Common myeloid progenitor, CD34-positive (primary cell): Measurements from ENCODE around the gene SKIC2.

ENCODE experiments used
- CTCF ChIA-PET: fragments of 350-600 bp; sonication (Branson Sonifier 250); formaldehyde crosslinking; loops from one replicate; lab custom pipeline; 2021; ENCODE audit warnings: antibody characterized with exemption; lab: Charles Lee
- POLR2A ChIA-PET: fragments of 350-600 bp; sonication (Branson Sonifier 250); formaldehyde crosslinking; loops from one replicate; lab custom pipeline; 2021; ENCODE audit warnings: antibody characterized with exemption; lab: Charles Lee
- DNase-seq, 3 donors: peaks; one replicate each; pipeline versions ENCODE4 v3.0.0 to v3.0.0-alpha.2; 2013
- H3K27ac ChIP-seq, 2 experiments: 1 replicate in 1 of 2; 2 replicates in 1 of 2; pipeline ENCODE4 v1.7.0; 2013; ENCODE audit warnings: inconsistent platforms in 2 of 2, low read length in 2 of 2, mild to moderate bottlenecking in 2 of 2, low read depth in 1 of 2, moderate library complexity in 1 of 2; ENCODE audit not compliant: severe bottlenecking in 2 of 2, insufficient read depth in 1 of 2, poor library complexity in 1 of 2
- H3K27me3 ChIP-seq, 5 experiments: replicated peaks in 2 of 5; 1 replicate in 3 of 5; 2 replicates in 2 of 5; pipeline versions ENCODE4 v1.6.1 to v1.7.0; 2013; ENCODE audit warnings: low read length in 4 of 5, mild to moderate bottlenecking in 2 of 5, moderate library complexity in 2 of 5, inconsistent platforms in 1 of 5; ENCODE audit not compliant: insufficient read depth in 5 of 5, control insufficient read depth in 4 of 5
- H3K36me3 ChIP-seq, 4 experiments: 1 replicate in 2 of 4; 2 replicates in 2 of 4; pipeline versions ENCODE4 v1.6.1 to v1.7.0; 2013; ENCODE audit warnings: low read length in 3 of 4, control low read depth in 1 of 4, mild to moderate bottlenecking in 1 of 4; ENCODE audit not compliant: control insufficient read depth in 4 of 4, insufficient read depth in 4 of 4
- H3K4me1 ChIP-seq, 4 experiments: 1 replicate in 3 of 4; 2 replicates in 1 of 4; pipeline versions ENCODE4 v1.6.1 to v1.7.1; 2013; ENCODE audit warnings: low read length in 3 of 4, mild to moderate bottlenecking in 3 of 4, control low read depth in 1 of 4, inconsistent platforms in 1 of 4, moderate library complexity in 1 of 4; ENCODE audit not compliant: control insufficient read depth in 4 of 4, insufficient read depth in 4 of 4; ENCODE audit errors: control extremely low read depth in 1 of 4
- H3K4me3 ChIP-seq, 7 experiments: 1 replicate in 4 of 7; 2 replicates in 3 of 7; pipeline versions ENCODE4 v1.5.1 to v1.7.0; 2013; ENCODE audit warnings: mild to moderate bottlenecking in 7 of 7, low read length in 6 of 7, moderate library complexity in 6 of 7, inconsistent platforms in 2 of 7, low read depth in 2 of 7, control low read depth in 1 of 7; ENCODE audit not compliant: insufficient read depth in 4 of 7, control insufficient read depth in 1 of 7; ENCODE audit errors: extremely low read depth in 1 of 7
- H3K9me3 ChIP-seq, 5 experiments: 1 replicate in 4 of 5; 2 replicates in 1 of 5; pipeline versions ENCODE4 v1.6.1 to v1.7.1; 2013; ENCODE audit warnings: low read length in 4 of 5, mild to moderate bottlenecking in 2 of 5, inconsistent platforms in 1 of 5, low read depth in 1 of 5, moderate library complexity in 1 of 5; ENCODE audit not compliant: control insufficient read depth in 4 of 5, insufficient read depth in 2 of 5; ENCODE audit errors: control extremely low read depth in 1 of 5
- WGBS: methylation state at CpG from one replicate; pipeline ENCODE4 v1.1.5; 2013; ENCODE audit not compliant: insufficient coverage; 5-methylcytosine and 5-hydroxymethylcytosine counted together

The SKIC2 gene

DNA sequence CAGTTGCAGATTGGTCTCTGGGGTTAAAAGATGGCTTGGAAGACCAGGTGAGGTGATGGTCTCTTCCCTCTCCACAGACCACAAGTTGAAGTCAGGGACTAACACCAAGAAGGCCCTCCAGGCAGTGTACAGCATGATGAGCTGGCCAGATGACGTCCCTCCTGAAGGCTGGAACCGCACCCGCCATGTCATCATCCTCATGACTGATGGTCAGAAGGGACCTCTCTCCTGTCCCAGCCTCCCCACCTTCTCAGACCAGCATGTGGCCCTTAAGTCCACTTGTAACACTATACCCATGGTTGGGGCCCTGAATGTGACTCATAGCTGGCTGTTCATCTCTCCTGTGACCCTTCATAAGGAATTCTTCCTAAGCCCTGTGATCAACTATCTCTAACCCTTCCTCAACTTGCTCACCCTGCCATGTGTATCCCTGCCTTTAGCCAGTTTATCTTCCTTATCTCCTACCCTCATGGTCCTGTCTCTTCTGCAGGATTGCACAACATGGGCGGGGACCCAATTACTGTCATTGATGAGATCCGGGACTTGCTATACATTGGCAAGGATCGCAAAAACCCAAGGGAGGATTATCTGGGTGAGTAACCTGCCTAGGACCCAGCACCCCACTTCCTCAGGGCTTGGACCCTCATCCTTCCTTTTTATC lies 10.1 kb upstream of the SKIC2 start:
- Histone ChIP-seq H3K36me3 (peaks cover 5 to 33% (median 22%) of the 10 kb centered on the region in 4 experiments), H3K27ac (no peak overlapping the region), H3K4me3 (no peak overlapping the region), H3K9me3 (no peaks in the 10 kb centered on the region), H3K27me3 (peaks cover 0 to 5% (median 0%) of the 10 kb centered on the region in 5 experiments), H3K4me1 (no peaks in the 10 kb centered on the region)
- DNase-seq, result no peak
- ChIA-PET CTCF (interaction anchor here (1.7 to 5.1 kb wide), 2 partner anchors 9 to 27 kb away, joined by 4 to 24 read pairs; partner anchors contain the start of gene NELFE), POLR2A (interaction anchor here (0.6 kb wide), 1 partner anchor 92 kb away, joined by 4 read pairs; no protein-coding TSS in a partner anchor)
- WGBS, result 98% methylated on average over 6 of the region's 6 CpGs

GRCh38 chr6:31949926-31950548 lies 8.9 kb upstream of the SKIC2 start:
- WGBS, result 90% methylated on average over 3 of the region's 7 CpGs
- Histone ChIP-seq H3K4me1 (no peaks in the 10 kb centered on the region), H3K27ac (no peak overlapping the region), H3K4me3 (no peak overlapping the region), H3K27me3 (peaks cover 0 to 5% (median 0%) of the 10 kb centered on the region in 5 experiments), H3K36me3 (peaks cover 11 to 45% (median 34%) of the 10 kb centered on the region in 4 experiments), H3K9me3 (no peaks in the 10 kb centered on the region)
- ChIA-PET POLR2A (interaction anchor here (0.6 kb wide), 1 partner anchor 93 kb away, joined by 4 read pairs; no protein-coding TSS in a partner anchor), CTCF (interaction anchor here (1.1 to 5.1 kb wide), 5 partner anchors 8 to 211 kb away, joined by 3 to 24 read pairs (median 4); partner anchors contain the start of gene NELFE)
- no peak for DNase-seq

GRCh38 chr6:31952140-31952805 lies 6.7 kb upstream of the SKIC2 start:
- no peak overlapping the region for H3K27ac ChIP-seq
- DNase-seq, result peak in 2 of 3 donors; percentile 39 to 47

DNA sequence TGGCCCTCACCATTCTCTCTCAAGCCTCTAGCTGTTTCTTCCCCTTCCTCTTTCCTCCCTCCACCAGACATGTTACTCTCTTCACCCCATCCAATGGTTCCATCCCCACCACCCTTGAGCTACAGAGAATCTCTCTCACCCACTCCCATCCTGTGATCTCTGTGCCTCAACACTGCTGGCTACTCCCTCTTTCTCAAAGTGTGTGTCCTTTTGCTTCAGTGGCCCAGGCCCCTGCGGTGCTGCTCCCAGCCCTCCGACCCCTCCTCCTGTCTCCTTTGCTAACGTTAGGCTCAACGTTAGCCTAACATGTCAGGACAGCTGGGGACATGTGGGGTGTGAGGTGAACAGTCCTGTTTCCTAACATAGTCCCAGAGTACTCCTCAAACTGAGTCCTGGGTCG lies 6.1 kb upstream of the SKIC2 start:
- Histone ChIP-seq H3K27me3 (no peaks in the 10 kb centered on the region), H3K27ac (no peak overlapping the region), H3K9me3 (no peaks in the 10 kb centered on the region), H3K4me3 (no peak overlapping the region), H3K36me3 (peaks cover 20 to 63% (median 44%) of the 10 kb centered on the region in 4 experiments), H3K4me1 (peaks cover under 1 to 5% (median 3%) of the 10 kb centered on the region in 4 experiments)
- ChIA-PET POLR2A (no interaction called here), CTCF (interaction anchor here (0.7 to 5.1 kb wide), 14 partner anchors 10 to 1968 kb away, joined by 3 to 24 read pairs (median 4); partner anchors contain the start of gene ATP6V1G2)
- WGBS, result 100% methylated on average over 3 of the region's 5 CpGs
- DNase-seq, result no peak

More at GRCh38 chr6:31952140-31952805, 6.7 kb upstream of the SKIC2 start:
- ChIA-PET CTCF (interaction anchor here (0.7 to 5.1 kb wide), 18 partner anchors 9 to 1967 kb away, joined by 3 to 24 read pairs (median 4); partner anchors contain the start of gene ATP6V1G2), POLR2A (interaction anchor here (1.4 kb wide), 1 partner anchor 20 kb away, joined by 4 read pairs; the partner anchor contains the start of gene DXO)
- Histone ChIP-seq H3K36me3 (peaks cover 20 to 63% (median 44%) of the 10 kb centered on the region in 4 experiments), H3K27me3 (no peaks in the 10 kb centered on the region), H3K4me3 (no peak overlapping the region), H3K4me1 (no peaks in the 10 kb centered on the region), H3K9me3 (no peaks in the 10 kb centered on the region)
- WGBS, result 100% methylated on average over 3 of the region's 5 CpGs

DNA sequence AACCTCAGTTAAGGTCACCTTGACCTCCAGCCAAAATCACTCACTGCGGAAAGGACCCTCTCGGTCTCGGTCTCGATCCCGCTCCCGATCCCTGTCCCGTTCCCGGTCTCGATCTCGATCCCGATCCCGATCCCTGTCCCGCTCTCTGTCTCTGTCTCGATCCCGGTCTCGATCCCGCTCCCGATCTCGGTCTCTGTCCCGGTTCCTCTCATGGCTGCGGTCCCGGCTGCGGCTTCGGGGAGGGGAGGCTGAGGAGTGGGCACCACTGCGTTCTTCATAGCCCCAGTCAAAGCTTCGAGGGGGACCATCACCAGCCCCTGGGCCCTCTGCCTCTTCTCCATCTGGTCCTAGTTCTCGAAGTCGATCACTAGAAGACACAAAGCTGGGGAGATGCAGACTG lies 4.5 kb upstream of the SKIC2 start:
- CTCF ChIA-PET, result no interaction called here
- Histone ChIP-seq H3K27ac (no peak overlapping the region), H3K4me1 (peaks cover 11 to 15% (median 14%) of the 10 kb centered on the region in 4 experiments), H3K36me3 (peaks cover 20 to 63% (median 44%) of the 10 kb centered on the region in 4 experiments), H3K4me3 (no peak overlapping the region), H3K27me3 (no peaks in the 10 kb centered on the region), H3K9me3 (no peaks in the 10 kb centered on the region)
- DNase-seq, result no peak
- POLR2A ChIA-PET, result no interaction called here
- WGBS, result over 99% methylated on average over 28 of the region's 28 CpGs

- Histone ChIP-seq H3K4me1 (peaks cover 13 to 20% (median 18%) of the 10 kb centered on the region in 4 experiments), H3K4me3 (no peak overlapping the region), H3K9me3 (no peaks in the 10 kb centered on the region), H3K36me3 (peaks cover 22 to 67% (median 52%) of the 10 kb centered on the region in 4 experiments), H3K27ac (no peak overlapping the region), H3K27me3 (no peaks in the 10 kb centered on the region)
- no peak for DNase-seq
- POLR2A ChIA-PET, result no interaction called here
- 100% methylated on average over 1 of the region's 3 CpGs for WGBS
- CTCF ChIA-PET, result interaction anchor here (6.2 kb wide), 1 partner anchor 16 kb away, joined by 37 read pairs; the partner anchor contains the start of gene DXO
These were observed 2.2 kb upstream of the SKIC2 start for GRCh38 chr6:31956796-31957195.
